ENCODE results near the gene VSIG4. TPM values are rescaled to one million over a fixed set of nuclear protein-coding genes. Genes with fewer than 3 reads are reported as not detected.

Gene VSIG4
- total RNA-seq, 1 experiment from 2014 or later: not detected

GRCh38 chrX:66023385-66024091 is 16.3 kb downstream of the VSIG4 start:
- Histone ChIP-seq H4K20me1 (ENCODE audit: control insufficient read depth, insufficient read depth, insufficient read length) (no peaks in the 10 kb centered on the region), H2BK120ac (ENCODE audit: low read depth, low read length, poor library complexity, severe bottlenecking) (no peak overlapping the region), H3K9ac (ENCODE audit: extremely low read depth, insufficient read length, low read length) (no peak overlapping the region), H2BK12ac (ENCODE audit: insufficient read length, low read depth, low read length) (no peak overlapping the region), H3T11ph (ENCODE audit: low read length) (no peak overlapping the region), H3K23ac (ENCODE audit: insufficient read length, low read depth, low read length) (no peak overlapping the region), H3K9me3 (ENCODE audit: control insufficient read depth, low read depth, low read length) (peaks cover 60% of the 10 kb centered on the region), H3K27ac (ENCODE audit: insufficient read length, low read depth, low read length) (no peak overlapping the region), H3K18ac (ENCODE audit: insufficient read length, low read depth, low read length) (no peak overlapping the region), H3K4me1 (ENCODE audit: insufficient read depth, low read length) (no peaks in the 10 kb centered on the region), H3K4ac (ENCODE audit: low read depth, low read length) (no peak overlapping the region), H3K23me2 (ENCODE audit: insufficient read length, low read depth, low read length, poor library complexity, severe bottlenecking) (no peaks in the 10 kb centered on the region), H3K56ac (ENCODE audit: insufficient read length, low read depth, low read length) (no peak overlapping the region), H2AK5ac (ENCODE audit: insufficient read length, low read length) (no peak overlapping the region), H3K79me2 (ENCODE audit: insufficient read depth, low read length) (no peaks in the 10 kb centered on the region), H3K4me2 (ENCODE audit: insufficient read depth, insufficient read length, low read length) (no peak overlapping the region), H4K5ac (ENCODE audit: insufficient read length, low read depth, low read length) (no peak overlapping the region), H2BK15ac (ENCODE audit: low read depth, low read length) (no peak overlapping the region), H3K27me3 (ENCODE audit: insufficient read depth, low read length) (no peaks in the 10 kb centered on the region), H3K79me1 (ENCODE audit: insufficient read depth, low read depth, low read length, poor library complexity, severe bottlenecking) (no peaks in the 10 kb centered on the region), H2BK5ac (ENCODE audit: insufficient read length, low read length) (no peak overlapping the region), H2AFZ (ENCODE audit: low read length) (no peak overlapping the region), H3K14ac (ENCODE audit: insufficient read depth, low read length) (no peak overlapping the region), H4K8ac (replicated peaks; ENCODE audit: insufficient read length, low read depth, low read length) (no peak overlapping the region), H2BK20ac (ENCODE audit: low read depth, low read length, poor library complexity, severe bottlenecking) (no peak overlapping the region), H4K91ac (ENCODE audit: insufficient read length, low read depth, low read length) (no peak overlapping the region)
- no peak for TF ChIP-seq CTCF (conservative IDR thresholded peaks at IDR 0.05)
- no peak for DNase-seq
- H3K36me3 Mint-ChIP-seq (ENCODE audit: insufficient read depth in 1 of 3, low read depth in 3 of 3): peaks cover 0 to 2% (median 0%) of the 10 kb centered on the region in 3 experiments; a peak in 3 of 7 replicates
- no CpG with 5 or more reads among the region's 5 CpGs for WGBS (ENCODE audit: extremely low coverage, insufficient read length, low lambda C conversion rate)
- no peak overlapping the region for H3K27ac Mint-ChIP-seq
- H3K27me3 Mint-ChIP-seq (ENCODE audit: low read depth): peaks cover 2% of the 10 kb centered on the region; the same call in 1 of the 2 replicates
- peaks cover 63 to 69% of the 10 kb centered on the region in 2 experiments for H3K9me3 Mint-ChIP-seq
- no peaks in the 10 kb centered on the region for H3K4me1 Mint-ChIP-seq
- no peak overlapping the region for H3K4me3 Mint-ChIP-seq
